Stimulated activated naive CD4-positive, alpha-beta T cell treated with Interleukin-2 at 50 U/mL for 16 hours (primary cell): ENCODE data around the gene TOMM22.

Source experiments
- DNase-seq: peaks from one replicate; lab custom pipeline; 2025; lab: John Stamatoyannopoulos, UW

Gene TOMM22

DNA sequence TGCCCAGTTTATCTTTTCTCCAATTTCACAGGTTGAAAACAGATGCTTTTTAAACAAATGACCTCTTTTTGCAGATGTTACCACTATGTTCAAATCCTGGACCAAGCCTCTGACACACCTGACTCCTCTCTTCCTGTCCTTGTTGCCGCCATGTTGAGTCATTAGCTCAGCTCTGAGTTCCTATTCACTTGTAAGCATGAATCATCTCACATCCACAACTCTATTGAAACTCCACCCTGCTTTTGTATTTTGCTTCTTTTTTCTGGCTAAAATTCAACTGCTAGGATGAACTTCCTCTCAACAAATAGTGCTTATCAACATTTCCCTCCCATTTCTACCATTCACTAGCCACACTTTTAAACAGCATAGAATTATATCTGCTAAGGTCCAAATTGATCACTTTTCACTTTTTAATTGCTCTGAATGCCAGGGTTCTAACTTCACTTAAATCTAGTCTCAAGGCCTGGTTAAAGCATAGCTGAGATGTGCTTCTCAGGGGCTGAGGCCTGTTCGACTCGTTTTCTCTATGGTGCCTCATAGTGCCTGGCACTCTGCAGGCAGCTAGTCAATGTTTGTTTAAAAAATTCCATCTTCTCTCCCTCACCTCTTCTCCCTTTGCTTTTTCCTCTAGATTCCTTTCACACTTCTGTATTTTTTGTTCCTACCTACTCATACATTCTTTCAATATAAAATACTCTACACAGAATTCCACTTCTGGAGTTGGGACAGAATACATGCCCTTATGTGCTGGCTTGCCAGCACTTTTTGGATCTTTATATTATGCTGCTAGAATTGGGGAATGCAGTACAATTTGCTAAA lies 15.1 kb downstream of the TOMM22 start:
- peak; percentile 42 for DNase-seq

DNA sequence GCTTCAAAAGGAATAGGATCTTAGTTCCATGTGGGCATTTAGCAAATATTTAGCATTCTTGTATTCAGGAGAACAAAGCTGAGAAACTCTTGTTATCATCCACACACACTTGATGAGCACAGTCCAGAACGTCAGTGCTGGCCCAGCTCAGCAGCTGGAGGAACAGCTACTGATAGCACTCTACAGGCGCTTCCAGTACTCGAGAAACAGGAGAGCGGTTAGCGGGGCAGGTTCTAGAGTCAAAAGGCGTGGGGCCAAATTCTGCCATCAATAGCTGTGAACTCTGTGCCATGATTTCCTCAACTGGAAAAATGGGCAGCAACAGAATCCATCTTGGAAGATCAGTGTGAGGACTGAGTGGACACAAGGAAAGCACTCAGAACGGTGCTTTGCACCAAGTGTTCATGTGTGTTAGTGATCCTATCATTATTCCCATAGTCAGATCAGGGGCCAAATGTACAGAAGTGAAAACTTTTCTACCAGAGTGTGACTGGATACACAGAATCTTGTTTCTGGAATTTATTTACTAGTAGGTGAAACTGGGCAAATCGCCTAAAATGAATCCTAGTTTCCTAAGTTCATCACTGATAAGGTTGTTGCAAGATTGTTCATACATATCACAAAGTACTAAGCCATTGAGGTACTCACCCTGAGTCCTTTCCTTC lies 15.8 kb downstream of the TOMM22 start:
- no peak for DNase-seq

DNA sequence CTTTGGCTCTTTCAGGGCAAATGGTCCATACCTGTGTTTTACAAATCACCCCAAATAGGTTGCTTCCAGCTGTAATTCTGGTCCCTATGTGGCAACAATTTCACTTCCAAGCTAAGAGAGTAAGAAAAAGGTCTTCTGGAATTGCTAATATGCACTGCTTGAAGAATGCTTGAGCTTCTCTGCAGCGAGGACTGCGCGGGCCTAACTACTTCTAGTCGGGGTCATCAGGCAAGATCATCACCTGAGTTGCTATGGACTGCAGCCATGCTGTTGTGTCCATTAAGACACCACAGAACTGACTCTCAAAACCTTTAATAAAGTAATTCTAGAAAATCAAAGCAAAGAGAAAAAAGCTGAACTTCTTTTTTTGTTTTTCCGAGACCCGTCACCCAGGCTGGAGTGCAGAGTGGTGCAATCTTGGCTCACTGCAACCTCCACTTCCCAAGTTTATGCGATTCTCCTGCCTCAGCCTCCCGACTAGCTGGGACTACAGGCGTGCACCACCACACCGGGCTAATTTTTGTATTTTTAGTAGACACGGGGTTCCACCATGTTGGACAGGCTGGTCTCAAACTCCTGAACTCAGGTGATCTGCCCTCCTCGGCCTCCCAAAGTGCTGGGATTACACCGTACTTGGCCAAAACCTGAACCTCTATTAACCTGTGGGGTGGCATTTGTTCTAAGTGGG lies 16.8 kb downstream of the TOMM22 start:
- no peak for DNase-seq

DNA sequence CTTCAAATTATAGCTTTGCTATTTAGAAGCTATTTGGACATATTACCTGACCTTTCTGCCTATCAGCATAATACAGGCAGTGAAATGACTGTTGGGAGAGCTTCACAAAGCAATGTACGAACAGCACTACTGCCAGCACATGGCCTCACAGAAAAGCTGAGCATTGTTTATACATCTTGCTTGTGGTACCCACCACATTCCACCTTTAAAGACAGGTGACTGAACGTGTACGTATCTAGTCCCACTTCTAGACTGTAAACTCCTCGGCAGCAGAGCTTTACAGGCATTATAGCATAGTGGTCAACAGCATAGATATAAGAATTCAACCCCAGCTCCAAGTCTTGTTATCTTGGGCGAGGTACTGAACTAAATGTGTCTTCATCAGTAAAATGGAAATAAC lies 17.4 kb downstream of the TOMM22 start:
- no peak for DNase-seq

DNA sequence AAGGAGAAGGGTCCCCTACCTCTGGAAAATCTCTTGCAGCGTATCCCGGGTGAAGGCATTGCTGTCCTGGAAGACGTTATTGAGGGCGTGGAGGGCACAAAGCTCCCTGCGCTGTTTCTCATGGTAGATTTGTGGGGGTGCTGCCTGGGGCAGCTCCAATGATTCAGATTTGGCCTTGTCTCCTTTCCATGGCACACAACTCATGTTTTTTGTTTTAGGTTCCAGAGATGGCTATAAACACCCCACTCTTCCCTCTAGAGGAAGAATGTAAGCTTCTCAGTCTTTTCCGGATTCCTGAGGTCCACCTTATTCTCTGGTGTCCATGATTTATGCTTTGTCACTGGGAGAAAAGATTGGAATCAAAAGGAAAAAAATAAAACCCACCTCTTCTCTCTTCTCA lies 18.0 kb downstream of the TOMM22 start:
- no peak for DNase-seq

DNA sequence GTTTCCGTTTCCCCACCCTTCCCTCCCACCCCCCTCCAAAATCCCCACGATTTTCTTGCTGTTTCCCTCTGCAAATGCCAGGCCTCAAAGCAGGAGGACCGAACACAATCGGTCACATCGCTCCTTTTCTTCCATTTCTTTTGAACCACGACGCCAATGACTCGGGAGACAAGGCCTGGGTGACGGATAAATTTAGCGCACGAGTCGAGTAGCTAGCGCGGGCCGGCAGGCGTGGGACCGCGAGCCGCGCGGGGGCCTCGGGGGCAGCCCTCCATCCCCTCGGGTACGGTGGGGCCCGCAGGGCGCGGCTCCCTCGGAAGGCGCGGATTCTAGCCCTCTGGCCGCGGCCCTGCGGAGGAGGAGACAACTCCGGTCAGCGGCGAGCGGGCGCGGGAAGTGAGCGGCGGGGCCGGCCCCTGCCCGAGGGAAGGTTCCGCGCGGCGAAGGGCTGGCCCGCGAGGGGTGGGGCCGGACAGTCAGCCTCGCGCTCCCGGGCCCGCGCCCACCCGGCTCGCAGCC lies 18.6 kb downstream of the TOMM22 start:
- DNase-seq: no peak

DNA sequence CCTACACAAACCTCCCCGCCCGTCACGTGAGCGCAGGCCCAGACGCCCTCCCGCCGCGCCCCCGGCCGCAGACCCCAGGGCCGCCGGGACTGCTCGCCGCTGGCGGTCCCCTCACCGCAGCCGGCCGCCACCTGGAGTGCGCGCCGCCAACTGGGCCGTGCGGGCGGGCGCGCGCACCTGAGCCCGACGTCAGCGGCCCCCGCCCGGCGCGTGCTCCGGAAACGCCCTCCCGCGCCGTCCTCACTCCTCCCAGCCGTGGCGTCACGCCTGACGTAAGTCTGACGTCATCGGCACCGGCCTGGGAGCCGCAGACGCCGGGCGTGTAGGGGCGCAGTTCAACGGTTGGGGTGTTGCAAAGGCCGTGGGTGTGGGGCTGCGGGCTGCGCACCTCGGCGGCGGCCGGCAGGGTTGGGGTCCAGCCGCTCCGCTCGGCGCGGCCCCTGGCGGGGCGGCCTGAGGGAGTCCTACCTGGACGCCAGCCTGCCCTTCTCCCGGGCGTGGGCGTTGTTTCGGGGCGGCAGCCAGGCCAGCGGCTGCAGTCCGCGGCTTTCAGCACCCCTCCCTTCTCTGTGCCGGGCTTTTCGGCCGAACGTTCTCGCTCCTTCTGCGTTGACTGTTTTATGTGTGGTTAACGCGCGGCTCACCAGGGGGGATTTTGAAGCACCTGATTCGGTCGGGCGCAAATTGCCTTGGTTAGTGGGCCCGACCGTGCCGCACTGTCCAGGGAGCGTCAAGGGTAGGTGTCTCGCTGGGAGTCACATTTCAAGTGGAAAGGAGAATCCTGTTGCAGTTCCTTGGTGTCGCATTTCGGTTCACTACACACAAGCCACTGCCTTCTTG lies 19.3 kb downstream of the TOMM22 start, which contains the start of gene JOSD1:
JOSD1 (minus strand) TSS at position 155 of the 840 bp plus-strand sequence. CDS start 956 bp downstream, outside the sequence.
- DNase-seq: peak; percentile 95

DNA sequence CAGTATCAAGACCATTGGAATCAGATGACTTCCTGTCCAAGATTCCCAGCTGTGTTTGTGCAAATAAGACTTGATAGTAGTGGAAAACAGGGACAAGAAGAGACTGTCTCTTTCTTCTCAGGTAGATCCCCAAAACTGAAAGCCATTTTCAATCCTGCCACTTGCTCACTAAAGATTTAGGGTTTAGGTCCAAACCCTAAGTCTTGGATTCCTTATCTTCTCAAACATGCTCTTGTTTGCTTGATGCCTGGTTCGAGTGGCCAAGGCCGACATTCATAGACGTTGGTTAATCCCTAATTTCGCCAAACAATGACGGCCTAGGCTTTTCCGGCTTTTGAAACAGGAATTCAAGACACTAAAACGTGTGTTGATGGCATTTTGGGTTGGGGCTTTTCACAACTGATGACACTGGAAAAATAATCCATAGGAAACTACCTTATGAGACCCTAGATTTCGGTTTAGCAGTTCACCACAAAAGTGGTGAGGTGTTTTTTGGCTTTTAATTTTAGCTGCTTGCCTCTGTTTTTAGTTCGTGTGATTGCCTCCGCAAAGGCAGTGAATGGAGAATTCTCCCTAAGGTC lies 23.0 kb downstream of the TOMM22 start:
- no peak for DNase-seq

DNA sequence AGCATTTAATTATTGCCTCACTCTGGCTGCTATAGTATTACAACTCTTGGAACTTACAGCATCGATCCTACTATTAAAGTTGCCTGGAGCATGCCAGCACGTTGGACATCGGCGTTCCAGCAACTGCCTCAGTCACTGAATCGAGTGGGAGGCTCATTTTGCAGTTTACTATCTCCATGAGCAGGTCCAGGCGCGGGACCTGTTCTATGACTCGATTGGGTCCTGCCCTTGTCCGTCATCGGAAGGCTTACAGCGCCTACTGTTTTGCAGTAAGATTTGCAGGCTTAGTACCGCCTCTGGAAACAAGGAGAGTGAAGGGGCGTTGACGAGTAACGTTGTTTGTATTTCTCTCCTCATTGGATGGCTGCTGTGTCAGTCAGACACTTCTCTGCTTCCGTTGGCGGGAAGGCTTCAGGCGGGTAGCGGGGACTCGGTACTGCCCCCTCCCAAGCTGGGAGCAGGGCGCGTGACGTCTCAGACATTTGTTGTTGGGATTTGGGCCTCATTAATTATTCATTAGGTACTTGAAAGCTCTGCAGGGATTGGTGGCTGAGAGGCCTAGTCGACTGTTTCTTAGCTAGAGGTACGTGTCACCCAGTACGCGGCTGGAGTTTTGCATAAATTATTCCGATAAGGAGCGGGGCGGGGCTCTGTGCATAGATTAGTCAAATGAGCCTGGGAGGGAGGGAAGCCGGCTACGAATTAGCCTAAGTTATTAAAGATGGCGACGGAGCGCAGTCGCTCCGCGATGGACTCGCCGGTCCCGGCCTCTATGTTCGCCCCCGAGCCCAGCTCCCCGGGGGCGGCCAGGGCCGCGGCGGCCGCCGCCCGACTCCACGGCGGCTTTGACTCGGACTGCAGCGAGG lies 23.7 kb downstream of the TOMM22 start, which contains the start of gene GTPBP1:
GTPBP1 (plus strand) TSS at position 710 of the 866 bp plus-strand sequence; CDS start at position 722, 12 bp downstream.
- DNase-seq: peak; percentile 100

DNA sequence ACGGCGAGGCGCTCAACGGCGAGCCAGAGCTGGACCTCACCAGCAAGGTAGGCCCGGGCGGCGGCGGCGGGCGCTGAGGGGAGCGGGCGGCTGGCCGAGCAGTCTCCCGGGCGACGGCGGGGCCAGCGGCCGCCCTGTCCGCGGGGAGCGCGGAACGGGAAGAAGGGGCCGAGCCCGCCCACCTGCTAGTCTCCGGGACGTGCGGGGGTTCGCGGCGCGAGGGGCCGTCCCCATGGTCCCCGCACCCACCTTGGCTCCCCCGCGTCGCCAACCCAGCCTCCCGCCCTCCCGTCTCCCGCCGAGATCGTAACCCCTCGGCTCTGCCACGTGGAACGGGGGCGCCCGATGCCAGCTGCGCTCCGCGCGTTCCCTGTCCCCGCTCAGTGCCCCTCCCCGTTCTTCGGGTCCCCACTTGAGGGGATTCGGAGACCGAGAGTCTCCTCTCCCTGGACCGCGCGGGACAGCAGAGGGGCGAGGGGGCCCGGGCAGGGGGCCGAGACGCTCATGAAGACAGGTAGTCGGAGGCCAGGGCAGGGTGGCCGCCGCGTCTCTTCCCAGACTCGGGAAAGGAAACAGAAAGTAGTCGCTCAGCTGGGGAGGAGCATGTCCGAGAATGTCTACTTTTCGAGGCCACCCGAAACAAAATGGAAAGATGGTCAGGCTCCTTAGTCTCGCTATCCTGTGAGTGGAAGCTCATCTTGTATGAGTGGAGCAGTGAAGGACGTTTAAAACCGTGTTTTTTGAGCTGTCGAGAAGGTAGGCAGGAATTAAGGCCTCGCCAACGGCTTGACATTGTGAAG lies 24.5 kb downstream of the TOMM22 start:
- DNase-seq: peak; percentile 31

DNA sequence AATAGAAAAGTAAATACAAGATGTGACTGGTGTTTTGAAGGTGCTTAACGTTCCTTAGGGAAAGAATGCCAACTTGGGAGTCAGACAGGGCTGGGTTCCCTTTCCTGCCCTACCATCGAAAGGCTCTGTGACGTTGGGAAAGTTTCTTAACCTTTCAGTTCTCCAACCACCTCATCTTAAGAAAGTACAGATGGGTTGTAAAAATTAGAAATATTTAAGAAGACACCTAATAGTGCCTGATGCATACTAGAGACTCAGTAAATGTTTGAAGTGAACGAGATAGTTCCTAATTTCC lies 25.1 kb downstream of the TOMM22 start:
- DNase-seq: no peak

DNA sequence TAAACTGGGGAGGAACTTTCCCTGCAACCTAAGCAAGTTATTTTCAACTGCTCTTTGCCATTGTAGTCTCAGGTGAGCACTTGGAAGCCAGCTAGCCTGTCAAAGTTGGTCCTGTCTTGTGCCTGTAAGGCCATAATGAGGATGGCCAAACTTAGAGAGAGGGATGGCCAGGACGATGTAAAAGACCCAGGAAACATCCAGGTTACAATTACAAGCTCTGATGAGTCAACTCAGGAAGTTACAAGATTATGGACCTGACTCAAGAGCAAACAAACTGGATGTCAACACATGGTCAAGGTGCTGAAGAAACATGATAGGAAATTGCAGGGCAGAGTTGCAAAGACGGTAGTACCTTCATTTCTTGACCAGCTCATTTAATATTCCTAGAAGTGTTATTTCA lies 25.6 kb downstream of the TOMM22 start:
- no peak for DNase-seq

DNA sequence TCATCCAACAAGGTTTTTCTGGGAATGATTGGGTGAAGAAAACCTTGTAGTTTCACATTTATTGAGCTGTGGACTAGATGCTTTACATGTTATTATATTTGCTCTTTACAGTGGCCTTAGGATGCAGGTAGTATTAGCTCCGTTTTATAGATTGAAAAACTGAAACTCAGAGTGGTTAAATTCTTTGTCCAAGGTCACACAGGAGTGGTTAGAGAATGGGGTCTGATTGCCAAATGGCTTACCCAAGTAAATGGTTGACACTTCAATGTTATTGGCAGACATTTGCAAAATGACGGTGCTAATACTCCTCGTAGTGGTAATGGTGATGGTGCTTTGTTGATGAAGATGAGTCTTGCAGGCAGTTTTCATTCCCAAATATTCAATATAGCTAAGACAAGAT lies 26.2 kb downstream of the TOMM22 start:
- no peak for DNase-seq

DNA sequence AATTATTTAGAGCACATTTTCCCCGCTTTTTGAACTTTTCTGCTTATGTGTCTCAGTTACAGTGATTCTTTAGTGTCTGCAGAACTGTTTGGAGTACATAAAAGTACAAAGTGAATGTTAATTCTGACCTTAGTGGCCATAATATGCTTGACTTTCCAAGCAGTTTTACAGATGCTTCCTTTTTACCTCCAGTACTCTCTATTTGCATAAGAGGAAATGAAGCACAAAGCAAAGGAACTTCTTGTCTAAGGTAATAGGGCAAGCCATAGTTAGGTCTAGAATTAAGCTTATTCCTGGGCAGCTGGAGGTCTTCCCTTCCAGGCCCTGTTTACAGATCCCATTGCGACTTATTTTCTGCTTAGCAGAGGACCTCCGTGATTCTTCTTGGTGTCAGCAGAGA lies 27.5 kb downstream of the TOMM22 start:
- DNase-seq: no peak

DNA sequence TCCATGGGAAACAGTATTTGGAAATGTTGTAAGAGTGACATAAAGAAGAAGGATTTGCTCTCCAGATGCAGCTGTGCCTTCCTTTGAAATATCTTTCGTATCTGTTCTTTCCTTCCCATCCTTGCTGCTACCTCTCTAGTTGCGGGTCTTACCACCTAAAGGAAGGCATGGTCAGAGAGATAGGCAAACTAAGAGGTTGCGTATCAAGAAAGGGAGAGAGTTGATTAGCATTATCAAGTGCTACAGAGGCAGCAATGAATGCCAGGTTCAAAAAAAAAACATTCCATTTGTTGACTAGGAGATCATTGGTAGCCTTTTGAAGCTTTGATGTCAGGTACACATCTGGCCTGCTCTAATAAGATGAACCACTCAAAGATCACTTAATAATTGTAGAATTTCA lies 28.6 kb downstream of the TOMM22 start:
- no peak for DNase-seq

DNA sequence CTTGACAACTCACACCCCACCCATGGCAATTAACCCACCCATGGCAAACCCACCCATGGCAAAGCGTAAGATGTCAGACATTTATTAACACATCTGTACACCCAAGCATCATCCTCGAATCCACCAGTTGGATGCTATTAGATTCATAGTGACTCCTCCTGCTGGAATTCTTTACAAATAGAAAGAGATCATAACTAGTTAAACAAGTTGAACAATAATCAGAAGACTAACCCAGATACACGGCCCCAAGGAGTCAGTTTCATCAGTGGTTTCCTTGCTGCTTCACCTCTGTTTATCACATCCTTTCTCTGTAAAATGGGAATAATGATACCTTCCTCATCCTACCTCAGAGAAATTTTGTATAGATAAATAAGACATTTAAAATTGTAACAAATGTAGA lies 29.1 kb downstream of the TOMM22 start:
- DNase-seq: no peak

DNA sequence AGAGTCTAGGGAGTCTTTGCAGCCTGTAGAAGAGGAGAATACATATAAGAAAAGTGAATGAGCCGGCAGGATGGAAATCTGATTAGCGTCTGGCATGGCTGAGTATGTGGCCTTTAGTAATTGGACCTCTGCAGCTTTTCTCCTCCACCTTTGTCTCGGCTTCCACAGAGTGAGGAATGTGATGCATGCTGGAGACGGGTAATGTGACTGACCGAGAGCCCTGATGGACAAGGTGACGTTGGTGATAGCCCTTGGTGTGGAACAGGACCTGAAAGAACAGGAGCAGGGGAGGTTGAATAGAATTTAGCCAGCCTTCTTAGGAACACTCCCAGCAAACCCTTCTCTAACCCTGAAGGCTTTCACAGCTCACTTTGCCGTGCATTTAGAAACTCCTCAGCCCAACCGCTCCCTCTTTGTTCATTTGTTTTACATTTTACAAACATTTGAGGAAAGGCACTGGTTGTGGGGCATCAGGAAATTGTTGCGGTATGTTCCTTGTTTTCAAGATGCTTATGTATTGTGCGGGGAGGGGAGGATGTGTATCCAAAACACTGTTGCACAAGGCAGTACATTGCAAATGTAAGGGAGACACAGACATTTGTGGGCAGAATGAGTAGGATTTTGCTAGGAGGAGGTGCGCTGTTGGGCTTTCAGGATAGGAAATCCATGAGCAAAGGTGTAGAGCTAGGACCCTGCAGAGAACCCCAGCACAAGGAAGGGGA lies 30.9 kb downstream of the TOMM22 start:
- no peak for DNase-seq

DNA sequence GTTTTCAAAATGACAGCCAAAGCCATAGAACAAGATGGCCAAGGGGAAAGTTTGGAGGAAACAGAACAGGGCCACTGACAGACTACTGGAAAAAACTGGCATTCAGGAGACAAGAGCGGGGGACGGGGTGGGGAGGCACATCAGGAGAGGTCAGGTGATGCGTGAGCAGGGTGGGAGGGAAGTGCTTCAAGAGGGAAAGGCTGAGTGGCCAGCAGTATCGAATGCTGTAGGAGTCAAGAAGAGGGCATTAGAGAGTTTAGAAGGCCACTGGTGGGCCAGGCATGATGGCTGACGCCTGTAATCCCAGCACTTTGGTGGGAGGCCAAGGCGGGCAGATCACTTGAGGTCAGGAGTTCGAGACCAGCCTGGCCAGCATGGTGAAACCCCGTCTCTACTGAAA lies 32.2 kb downstream of the TOMM22 start:
- no peak for DNase-seq

DNA sequence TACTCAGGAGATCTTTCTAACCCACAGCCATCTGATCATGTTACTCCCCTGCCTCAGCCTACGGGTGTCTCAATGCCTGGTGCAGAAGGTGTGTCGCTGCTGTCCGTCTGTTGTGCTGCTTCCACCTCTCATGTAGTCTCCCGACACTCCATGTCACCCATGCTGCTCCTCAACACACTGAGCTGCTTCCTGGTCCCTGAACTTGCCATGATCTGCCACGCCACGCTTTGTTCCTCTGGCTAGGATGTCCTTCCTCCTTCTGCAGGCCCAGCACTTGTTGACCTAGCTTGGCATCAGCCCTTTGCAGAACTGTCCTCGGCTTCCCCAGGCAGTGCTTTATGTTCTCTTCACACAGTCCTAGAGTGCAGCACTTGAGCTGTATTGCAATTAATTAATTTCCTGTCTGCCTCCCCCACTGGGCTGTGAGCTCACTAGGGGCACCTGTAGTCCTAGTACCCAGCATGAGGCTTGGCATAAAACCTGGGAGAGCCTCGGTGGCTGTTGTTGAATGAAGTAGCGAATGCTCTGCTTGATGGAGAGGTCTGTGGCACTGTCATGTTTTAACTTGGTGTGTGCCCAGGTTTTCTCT lies 33.5 kb downstream of the TOMM22 start:
- DNase-seq: no peak
